HG02943 (cell line): ENCODE results near the gene KRTAP10-6.
"Not testable (repeated sequence)": the region's sequence is repeated elsewhere in the genome, so short reads cannot be mapped to it uniquely, and the experiment has no call there.

ENCODE experiments used
- ATAC-seq: cut with Tn5 transposase; IDR thresholded peaks from one replicate; pipeline ENCODE4 v1.9.1; 2021; ENCODE audit warnings: mild to moderate bottlenecking, low read depth, moderate library complexity; ENCODE audit not compliant: unreplicated experiment

KRTAP10-6 gene

DNA sequence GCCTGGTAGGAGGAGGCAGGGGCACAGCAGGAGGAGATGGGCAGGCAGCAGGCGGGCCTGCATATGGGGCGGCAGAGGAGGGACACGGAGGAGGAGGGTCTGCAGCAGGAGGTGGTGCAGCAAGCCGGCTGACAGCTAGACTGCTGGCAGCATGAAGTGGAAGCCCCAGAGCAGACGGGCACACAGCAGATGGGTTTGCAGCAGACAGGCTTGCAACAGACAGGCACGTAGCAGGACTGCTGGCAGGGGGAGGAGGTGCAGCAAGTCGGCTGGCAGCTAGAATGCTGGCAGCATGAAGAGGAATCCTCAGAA, 12.5 kb downstream of the KRTAP10-6 start:
- ATAC-seq, result no peak

DNA sequence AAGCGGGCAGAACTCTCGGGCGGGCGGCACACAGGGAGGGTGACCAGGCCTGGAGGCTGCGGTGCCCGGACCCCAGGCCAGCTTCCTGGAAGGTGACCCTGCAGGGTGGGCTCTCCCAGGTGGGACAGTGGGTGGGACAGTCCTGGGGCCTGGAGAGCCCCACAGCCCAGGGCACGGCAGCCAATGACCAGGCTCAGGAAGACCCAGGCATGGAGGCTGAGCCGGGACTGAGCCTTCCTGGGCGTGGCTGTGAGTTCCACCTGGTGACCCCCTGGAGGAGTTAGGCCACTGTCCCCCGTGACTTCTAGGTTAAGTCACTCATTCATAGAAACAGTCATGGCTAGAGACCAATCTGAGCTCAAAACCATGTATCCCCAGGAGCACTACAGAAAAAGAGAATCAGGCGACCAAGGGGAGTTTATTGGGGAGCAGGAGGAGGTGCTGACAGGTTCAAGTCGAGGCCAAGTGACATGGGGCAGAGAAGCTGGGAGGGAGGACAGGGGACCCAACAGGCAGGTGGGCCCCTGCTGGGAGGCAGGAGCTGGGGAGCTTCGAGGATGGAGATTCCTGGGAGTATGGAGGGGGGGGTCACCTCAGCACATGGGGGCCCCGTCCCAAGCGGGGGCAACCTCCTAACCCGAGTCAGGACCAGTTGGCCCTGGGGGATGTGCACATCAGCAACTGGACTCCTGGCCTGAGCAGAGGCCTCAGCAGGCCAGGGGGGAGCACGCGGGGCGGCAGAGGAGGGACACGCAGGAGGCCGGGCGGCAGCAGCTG, 13.1 kb downstream of the KRTAP10-6 start:
- no peak for ATAC-seq

DNA sequence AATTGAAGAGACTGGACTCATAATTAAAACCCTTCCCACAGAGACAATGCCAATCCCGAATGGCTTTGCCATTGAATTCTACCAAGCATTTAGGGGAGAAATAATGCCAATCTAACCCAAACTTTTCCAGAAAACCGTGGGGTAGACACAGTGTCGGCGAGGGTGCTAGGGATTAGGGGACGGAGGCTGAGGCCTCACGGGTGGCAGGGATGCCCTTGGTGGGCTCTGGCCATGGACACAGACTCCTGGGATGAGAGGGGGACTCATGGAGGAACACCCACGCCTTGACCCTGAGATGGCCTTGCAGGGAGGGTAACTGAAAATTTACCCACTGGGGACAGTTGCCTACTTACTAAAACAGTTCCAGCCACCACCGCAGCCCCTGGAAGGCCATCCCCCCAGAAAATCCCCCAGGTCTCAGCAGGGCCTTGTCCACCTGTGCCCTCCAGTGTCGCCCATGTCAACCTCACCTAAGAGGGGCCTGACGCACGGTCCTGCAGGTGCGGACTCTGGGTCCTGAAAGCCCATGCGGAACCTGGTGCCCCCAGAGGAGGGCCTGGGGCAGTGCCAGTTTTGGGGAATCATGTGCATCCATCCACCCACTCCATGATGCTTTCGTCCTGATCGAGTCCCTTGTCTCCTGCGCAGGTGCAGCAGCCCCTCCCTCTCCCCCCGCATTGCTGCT, 13.8 kb downstream of the KRTAP10-6 start:
- no peak for ATAC-seq

DNA sequence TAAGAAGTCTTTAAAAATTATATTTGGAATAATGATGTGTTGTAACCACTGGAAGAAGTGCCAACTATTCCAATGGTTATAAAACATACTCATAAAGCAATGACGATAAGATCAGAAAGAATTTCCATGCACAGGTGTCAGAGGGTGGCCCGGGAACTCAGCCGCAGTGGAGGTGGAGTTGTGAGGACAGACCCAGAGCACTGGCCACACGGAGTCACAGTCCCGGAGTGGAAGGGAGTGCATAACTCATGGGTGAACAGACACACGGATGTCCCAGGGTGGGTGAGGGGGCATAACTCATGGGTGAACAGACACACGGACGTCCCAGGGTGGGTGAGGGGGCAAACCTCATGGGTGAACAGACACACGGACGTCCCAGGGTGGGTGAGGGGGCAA, 16.3 kb downstream of the KRTAP10-6 start:
- no peak for ATAC-seq

DNA sequence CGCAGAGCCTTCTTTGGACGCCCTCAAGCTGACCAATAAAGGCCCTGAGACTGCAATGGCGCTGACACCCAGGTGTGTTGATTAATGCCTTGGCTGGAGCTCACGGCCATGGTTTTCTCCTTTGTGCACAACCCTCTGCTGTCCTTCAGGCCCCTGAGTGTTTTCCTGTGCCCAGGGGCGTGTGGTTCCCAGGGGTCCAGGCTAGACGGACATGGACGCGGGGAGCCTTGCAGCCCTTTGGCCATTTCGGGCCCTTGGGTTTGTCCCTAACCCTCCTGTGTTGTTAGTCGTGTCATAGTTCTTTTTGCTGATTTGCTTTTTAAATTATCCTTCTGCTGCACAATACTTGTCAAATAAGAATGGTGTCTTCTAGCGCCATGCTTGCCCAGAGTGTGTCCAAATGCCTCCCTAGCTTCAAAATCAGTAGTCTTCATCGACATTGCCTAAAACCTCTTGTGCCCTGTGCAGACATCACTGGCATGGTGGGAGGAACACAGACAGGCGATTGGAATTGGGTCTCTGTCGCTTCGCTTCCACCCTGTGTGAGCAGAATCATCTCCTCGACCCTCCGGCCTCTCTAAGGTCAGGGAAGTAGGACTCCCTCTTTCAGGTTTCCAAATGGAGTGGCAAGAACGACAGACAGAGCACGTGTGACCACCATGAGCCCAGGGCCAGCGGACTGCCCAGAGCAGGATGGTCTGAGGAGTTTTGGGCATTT, 16.8 kb downstream of the KRTAP10-6 start:
- no peak for ATAC-seq

DNA sequence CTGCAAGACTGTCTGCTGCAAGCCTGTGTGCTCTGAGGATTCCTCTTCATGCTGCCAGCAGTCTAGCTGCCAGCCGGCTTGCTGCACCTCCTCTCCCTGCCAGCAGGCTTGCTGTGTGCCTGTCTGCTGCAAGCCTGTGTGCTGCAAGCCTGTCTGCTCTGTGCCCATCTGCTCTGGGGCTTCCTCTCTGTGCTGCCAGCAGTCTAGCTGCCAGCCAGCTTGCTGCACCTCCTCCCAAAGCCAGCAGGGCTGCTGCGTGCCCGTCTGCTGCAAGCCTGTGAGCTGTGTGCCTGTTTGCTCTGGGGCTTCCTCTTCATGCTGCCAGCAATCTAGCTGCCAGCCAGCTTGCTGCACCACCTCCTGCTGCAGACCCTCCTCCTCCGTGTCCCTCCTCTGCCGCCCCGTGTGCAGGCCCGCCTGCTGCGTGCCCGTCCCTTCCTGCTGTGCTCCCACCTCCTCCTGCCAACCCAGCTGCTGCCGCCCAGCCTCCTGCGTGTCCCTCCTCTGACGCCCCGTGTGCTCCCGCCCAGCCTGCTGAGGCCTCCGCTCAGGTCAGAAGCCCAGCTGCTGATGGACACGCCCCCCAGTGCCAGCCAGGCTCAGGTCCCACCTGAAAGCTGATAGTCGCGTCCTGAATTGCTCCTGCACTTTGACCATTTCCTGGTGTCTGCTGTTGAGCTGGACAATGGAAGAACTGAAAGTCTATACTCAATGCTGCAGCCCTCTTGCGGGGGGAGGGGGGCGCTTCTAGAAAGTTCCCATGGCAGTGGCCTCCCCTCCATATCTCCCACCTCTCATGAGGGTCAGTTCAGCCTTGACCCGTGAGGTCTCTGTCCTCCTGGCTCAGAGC, 17.6 kb downstream of the KRTAP10-6 start:
- ATAC-seq, result no peak

DNA sequence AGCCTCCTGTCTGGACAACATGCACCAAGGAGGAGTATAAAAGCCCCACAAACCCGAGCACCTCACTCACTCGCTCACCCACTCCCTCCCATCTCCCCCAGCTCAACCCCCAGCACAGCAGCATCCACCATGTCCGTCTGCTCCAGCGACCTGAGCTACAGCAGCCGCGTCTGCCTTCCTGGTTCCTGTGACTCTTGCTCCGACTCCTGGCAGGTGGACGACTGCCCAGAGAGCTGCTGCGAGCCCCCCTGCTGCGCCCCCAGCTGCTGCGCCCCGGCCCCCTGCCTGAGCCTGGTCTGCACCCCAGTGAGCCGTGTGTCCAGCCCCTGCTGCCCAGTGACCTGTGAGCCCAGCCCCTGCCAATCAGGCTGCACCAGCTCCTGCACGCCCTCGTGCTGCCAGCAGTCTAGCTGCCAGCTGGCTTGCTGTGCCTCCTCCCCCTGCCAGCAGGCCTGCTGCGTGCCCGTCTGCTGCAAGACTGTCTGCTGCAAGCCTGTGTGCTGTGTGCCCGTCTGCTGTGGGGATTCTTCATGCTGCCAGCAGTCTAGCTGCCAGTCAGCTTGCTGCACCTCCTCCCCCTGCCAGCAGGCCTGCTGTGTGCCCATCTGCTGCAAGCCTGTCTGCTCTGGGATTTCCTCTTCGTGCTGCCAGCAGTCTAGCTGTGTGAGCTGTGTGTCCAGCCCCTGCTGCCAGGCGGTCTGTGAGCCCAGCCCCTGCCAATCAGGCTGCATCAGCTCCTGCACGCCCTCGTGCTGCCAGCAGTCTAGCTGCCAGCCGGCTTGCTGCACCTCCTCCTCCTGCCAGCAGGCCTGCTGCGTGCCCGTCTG, 18.5 kb downstream of the KRTAP10-6 start, which contains the start of gene KRTAP10-4:
Gene KRTAP10-4, plus strand, starts transcription at position 100 of the 827 bp plus-strand sequence. Its CDS starts 30 bp downstream, at position 130.
- ATAC-seq, result not testable (repeated sequence)

DNA sequence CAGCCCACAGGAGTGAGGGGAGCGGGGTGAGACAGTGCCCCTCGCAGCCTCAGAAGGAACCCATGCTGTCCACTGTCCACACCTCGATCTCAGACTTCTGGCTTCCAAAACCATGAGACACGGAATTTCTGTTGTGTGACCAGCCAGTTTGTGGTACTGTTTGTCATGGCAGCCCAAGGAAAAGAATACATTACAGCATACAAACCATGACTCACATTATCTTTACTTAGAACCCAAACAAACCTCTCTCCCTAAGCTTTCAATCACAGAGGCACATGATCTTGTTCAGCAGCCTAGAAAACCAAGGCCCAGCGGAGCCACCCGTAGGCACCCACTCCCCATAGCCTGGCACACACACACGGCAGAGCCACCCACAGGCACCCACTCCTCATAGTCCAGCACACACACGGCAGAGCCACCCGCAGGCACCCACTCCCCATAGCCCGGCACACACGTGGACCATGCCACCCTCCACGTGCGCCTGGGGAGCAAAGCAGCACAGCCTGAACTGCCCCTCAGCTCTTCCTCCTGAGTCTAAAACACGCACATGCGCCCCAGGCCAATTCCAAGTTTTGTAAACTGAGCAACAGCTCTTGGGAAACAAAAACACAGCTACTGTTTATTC, 19.2 kb downstream of the KRTAP10-6 start:
- no peak for ATAC-seq

DNA sequence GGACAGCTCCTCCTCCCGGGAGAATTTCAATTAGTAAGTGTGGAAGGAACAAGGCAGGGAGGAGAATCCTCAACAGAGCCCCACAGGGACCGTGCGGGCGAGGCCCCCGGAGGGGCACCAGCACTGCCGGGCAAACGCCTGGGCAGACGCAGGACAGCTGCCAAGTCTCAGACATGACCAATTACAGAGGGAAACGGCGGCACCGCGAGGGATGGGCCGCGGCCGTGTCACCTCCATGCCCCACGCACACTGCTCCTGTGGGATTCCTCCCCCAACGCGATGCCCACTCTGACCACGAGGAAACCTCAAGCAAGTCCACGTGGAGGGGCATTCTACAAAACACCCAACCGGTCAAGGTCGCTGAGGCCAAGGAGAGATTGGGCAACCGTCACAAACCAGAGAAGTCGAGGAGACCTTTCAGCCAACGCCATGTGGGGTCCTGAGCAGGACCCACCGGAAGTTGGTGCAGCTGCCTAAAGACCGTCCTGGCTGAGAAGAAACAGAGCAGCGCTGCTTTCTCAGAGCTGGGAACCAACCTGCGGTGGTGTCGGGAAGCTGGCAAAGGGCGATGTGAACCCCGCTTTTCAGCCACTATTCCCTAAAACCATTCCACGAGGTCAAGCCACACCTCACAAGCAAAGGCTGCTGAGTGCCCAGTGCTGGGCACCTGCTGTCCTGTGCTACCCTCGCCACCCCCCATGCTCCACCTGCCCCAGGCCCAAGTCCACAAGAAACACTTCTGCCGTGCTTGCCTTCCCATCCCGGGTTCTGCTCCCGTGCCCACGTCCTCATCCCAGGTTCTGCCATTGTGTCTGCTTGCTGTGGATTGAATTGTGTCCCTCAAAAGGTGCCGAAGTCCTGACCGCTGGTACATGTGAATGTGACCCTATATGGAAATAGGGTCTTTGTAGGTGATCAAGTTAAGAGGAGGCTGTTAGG, 20.2 kb downstream of the KRTAP10-6 start:
- ATAC-seq, result no peak

DNA sequence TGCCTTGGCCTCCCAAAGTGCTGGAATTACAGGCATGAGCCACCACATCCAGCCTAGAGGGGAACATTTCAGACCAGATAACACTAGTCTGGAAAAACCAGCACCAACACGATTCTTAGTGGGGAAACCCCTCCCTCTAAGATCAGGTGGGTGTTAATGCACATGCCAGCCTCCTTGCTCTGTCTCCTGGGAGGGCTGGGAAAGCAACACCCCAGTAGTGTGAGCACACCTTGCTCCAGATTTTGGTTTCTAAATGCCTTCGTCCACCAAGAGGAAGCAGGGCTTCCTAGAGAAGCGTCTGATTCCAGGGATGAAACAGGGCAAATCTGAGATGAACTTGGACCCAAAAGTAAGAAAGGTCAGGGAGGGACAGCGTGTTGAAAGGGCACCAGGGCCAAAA, 21.0 kb downstream of the KRTAP10-6 start:
- no peak for ATAC-seq

DNA sequence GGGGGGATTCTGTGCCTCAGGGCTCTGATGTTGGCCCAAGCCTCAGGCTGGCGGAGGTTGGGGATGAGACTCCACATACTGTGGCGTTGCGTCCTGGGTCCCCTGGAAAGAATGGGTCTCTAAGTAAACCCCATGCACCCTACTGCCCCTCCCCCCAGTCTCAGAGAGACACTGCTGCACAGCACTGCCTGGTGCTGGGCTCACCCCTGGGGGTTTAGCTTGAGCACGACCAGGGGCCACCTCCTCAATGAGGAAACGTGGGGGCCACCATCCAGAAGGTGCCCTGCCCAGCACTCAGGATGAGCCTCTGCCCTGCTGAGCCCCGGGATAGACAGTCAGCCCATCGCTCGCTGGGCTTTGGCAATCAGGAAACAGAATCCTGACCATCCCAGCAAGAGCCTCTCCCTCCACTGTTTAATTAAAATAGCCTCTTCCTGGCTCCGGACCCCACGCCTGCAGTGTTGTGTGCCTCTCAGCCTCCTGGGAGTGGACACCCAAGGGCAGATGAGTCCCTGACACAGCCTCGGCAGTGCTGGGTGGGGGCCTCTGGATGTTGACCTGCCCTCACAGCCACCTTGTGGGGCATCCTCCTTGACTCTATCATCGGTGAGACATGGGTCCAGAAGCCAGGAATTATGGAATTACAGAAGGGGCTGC, 22.3 kb downstream of the KRTAP10-6 start:
- no peak for ATAC-seq

DNA sequence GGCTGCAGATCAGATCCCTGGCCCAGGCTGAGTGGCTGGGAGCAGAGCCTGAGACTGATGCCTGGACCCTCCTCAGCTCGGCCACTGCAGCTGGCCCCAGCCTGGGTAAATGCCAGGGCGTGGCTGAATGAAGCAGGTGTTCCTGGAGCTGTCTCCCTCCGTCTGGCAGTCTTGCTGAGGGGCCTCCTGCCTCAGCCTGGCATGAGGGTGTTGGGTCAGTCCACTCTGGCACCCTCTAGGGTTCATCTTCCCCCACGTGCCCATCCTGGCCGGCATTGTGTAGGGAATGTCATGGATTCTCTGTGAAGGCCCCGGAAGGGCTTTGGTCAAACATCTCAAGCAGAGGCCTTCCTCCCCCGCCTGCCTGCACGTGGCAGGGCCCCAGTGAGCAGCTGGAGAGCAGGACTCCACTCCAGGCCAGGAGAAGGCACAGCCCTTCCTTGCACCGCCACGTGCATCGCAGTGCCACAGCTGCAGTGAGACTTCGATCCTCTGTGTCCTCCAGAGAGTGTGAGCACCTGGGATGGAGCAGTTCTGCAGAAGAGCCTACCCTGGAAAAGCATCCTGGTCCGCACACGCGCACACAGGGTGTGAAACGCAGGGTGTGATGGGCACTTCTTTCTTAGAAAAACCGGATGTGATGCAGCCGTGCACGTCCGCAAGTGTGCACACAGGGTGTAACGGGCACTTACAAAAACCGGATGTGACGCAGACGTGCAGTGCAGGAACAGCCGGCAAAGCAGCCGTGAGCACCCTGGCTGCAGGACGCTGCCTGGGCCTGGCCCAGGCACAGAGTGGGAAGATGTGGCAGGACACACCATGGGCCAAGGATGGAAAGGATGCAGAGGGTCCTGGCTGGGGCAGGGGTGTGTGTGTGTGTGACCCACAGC, 23.4 kb downstream of the KRTAP10-6 start:
- no peak for ATAC-seq

DNA sequence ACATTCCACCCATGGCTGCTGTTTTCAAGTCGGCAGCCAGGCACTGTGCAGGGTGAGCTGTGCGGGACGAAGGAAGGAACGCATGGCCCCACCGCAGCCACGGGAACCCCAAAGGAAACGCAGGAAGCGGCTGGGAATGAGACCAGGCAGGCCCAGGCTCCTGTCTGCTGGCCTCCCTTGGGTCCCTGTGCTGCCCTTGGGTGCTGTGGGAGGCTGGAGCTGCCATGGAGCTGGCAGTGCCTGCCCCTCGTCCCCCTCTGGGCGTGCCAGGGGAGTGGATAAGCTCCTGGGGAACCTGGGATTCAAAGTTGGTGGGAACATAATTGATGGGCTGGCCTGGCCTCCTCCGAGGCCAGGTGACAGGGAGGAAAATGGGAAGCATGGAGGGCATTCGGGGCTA, 24.0 kb downstream of the KRTAP10-6 start:
- no peak for ATAC-seq

DNA sequence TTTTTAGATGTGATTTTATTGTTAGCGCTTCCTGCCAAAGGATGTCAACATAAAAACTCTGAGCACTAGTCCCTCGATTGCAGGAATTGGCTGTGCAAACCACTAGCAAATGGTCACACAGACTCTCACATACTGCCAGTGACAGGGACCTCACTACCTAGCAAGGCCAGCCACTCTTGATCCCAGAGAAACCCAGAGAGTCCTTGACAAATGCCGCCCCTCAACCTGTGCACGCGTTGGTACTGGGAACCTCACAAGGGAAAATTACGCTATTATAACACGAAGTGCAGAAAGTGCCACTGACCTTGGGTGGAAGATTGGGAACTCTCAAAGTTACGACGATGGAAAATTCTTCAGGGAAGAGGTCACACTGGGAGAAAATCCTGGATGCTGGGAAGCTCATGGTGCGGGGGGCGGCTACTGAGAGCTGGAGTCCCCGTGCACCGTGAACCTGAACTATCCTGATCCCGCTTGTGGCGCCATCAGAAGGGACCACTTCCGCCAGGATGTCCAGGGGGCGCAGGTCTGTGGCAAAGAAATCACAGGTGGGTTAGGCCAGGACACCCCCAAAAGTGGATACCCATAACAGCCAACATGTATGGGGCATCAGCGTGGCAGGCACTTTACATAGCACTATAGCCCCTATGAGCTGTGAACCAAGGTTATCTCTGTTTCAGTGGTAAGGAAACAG, 24.7 kb downstream of the KRTAP10-6 start:
- ATAC-seq, result no peak

DNA sequence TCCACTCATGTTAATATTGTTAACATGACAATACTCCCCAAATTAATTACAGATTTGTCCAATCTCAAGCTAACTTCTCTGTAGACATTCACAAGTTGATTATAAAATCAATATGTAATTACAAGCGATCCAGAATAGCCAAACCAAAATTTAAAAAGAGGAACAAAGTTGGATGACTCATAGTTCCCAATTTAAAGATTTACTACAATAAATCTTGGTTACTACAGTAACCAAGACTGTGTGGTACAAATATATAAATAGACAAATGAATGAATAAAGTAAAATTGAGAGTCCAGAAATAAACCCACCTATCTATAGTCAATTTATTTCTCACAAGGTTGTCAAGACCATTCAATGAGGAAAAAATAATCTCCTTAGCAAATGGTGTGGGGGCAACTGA, 25.9 kb downstream of the KRTAP10-6 start:
- no peak for ATAC-seq

DNA sequence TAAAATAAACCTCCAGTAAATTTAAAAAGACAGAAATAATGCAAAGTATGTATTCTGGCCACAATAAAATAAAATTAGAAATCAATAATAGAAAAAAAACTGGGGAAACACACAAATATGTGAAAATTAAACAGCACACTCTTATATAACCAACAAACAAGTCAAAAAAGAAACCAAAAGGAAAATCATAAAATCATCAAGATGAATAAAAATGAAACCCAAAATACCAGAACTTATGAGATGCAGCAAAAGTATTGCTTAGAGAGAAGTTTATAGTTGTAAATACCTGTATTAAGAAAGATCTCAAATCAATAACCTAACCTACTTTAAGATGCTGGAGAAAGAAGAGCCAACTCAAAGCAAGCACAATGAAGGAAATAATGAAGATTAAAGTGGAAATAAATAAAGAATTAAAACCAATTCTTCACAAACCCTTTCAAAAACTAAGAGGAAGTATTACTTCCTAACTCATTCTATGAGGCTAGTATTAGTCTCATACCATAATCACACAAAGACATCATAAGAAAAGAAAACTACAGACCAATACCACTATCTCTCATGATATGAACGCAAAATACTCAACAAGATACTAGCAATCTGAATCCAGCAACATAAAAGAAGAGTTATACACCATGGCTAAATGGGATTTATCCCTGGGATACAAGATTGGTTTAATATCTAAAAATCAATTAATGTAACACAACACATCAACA, 27.3 kb downstream of the KRTAP10-6 start:
- no peak for ATAC-seq
